RKO (cell line): Measurements from ENCODE around the gene MACROH2A1.

Source experiments
- DNase-seq: peaks from one replicate; pipeline ENCODE4 v3.0.0-alpha.2; 2016; ENCODE audit warnings: low spot score

MACROH2A1 gene

GRCh38 chr5:135315386-135315785 is 83.6 kb downstream of the MACROH2A1 start:
- no peak for DNase-seq

GRCh38 chr5:135313946-135314345 is 85.1 kb downstream of the MACROH2A1 start:
- no peak for DNase-seq

GRCh38 chr5:135313405-135313804 is 85.6 kb downstream of the MACROH2A1 start:
- no peak for DNase-seq

- DNase-seq: no peak
These were observed 86.6 kb downstream of the MACROH2A1 start for GRCh38 chr5:135312255-135312935.

- no peak for DNase-seq
These were observed 88.6 kb downstream of the MACROH2A1 start for GRCh38 chr5:135310328-135310989.

- DNase-seq: no peak
These were observed 89.4 kb downstream of the MACROH2A1 start for GRCh38 chr5:135309391-135310327.

GRCh38 chr5:135308752-135309151 is 90.3 kb downstream of the MACROH2A1 start:
- DNase-seq: no peak

- DNase-seq: no peak
These were observed 90.8 kb downstream of the MACROH2A1 start for GRCh38 chr5:135308245-135308644.

GRCh38 chr5:135307143-135307903 is 91.7 kb downstream of the MACROH2A1 start:
- no peak for DNase-seq

GRCh38 chr5:135306557-135306956 is 92.5 kb downstream of the MACROH2A1 start:
- no peak for DNase-seq

- no peak for DNase-seq
These were observed 94.4 kb downstream of the MACROH2A1 start for GRCh38 chr5:135304352-135305221.

- no peak for DNase-seq
These were observed 95.4 kb downstream of the MACROH2A1 start for GRCh38 chr5:135303582-135304173.

GRCh38 chr5:135296900-135297816 is 101.9 kb downstream of the MACROH2A1 start:
- DNase-seq: no peak

- no peak for DNase-seq
These were observed 103.2 kb downstream of the MACROH2A1 start for GRCh38 chr5:135295852-135296251.

GRCh38 chr5:135294793-135295192 is 104.2 kb downstream of the MACROH2A1 start:
- DNase-seq: no peak

- no peak for DNase-seq
These were observed 109.4 kb downstream of the MACROH2A1 start for GRCh38 chr5:135289651-135290050.

- no peak for DNase-seq
These were observed 111.5 kb downstream of the MACROH2A1 start for GRCh38 chr5:135287551-135287950.
